NCI-H1048 (cell line): Measurements from ENCODE around the gene TUBB3.
"Not testable (repeated sequence)": the region's sequence is repeated elsewhere in the genome, so short reads cannot be mapped to it uniquely, and the experiment has no call there.

Source experiments
- DNase-seq: peaks from one replicate; lab custom pipeline; 2025; lab: John Stamatoyannopoulos, UW

Gene TUBB3

GRCh38 chr16:89918453-89919347 is 4.4 kb upstream of the TUBB3 start, which contains the start of gene MC1R:
Gene MC1R (plus strand): TSS chr16:89918862. CDS start chr16:89919259, 397 bp downstream.
- no peak for DNase-seq

GRCh38 chr16:89919535-89920406 is 3.4 kb upstream of the TUBB3 start:
- DNase-seq: no peak

DNA sequence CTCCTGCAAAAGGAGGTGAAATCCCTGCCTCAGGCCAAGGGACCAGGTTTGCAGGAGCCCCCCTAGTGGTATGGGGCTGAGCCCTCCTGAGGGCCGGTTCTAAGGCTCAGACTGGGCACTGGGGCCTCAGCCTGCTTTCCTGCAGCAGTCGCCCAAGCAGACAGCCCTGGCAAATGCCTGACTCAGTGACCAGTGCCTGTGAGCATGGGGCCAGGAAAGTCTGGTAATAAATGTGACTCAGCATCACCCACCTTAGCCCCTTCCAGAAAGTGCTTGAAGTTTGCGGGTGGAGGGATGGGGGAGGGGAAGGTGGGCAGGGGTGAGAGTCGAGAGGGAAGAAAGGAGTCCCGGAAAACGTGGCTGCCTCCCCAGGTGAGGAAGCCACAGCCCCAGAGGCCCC is 2.4 kb upstream of the TUBB3 start:
- no peak for DNase-seq

GRCh38 chr16:89921131-89921701 is 1.9 kb upstream of the TUBB3 start:
- DNase-seq: no peak

GRCh38 chr16:89921702-89922476 is 1.3 kb upstream of the TUBB3 start:
- no peak for DNase-seq

GRCh38 chr16:89922477-89922883 is 662 bp upstream of the TUBB3 start:
- no peak for DNase-seq

GRCh38 chr16:89923640-89924296 is 626 bp downstream of the TUBB3 start:
- DNase-seq: no peak

DNA sequence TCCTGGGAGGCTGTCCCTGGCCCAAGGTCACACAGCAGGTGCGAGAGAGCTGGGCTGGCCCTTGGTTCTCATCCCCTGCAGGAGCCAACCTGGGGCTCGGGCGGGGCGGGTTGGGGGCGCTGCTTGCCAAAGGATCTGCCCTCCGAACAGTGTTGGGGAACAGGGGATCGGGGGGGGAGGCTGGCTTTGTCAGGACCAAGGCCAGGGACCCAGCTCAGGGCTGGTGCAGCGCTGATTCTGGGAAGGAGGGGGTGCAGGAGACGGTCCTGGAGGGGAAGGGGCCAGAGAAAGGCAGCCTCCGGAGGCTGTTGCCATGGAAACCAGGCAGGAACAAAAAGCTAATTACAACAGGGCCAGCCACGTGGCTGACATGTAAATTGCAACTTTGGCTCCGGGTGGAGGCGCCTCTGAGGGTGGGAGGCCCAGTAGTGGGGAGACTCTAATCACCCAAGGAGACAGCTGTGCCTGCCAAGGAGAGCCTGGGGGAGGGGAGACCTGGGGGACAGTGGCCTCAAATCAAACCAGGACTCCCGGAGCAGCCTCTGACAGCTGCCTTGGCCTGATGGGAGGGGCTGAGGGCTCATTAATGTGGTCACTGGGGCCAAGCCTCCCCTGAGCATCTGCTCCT is 1.3 kb downstream of the TUBB3 start:
- DNase-seq: no peak

DNA sequence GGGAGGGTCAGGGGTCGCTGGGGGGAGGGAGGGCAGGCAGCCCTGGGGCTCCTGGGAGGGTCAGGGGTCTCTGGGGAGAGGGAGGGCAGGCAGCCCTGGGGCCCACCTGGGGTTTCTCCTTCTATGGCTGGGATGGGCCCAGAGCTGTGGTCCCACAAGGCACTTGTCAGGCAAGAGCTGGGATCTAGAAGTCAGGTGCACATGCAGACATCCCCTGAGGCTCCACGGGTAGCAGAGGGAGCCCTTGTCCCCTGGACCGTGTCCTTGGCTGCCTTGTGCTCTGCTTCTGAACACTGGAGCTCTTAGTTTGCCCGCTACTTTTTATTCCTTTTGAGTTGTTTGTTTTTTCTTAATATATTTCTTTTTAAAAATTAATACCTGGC is 1.8 kb downstream of the TUBB3 start:
- no peak for DNase-seq

DNA sequence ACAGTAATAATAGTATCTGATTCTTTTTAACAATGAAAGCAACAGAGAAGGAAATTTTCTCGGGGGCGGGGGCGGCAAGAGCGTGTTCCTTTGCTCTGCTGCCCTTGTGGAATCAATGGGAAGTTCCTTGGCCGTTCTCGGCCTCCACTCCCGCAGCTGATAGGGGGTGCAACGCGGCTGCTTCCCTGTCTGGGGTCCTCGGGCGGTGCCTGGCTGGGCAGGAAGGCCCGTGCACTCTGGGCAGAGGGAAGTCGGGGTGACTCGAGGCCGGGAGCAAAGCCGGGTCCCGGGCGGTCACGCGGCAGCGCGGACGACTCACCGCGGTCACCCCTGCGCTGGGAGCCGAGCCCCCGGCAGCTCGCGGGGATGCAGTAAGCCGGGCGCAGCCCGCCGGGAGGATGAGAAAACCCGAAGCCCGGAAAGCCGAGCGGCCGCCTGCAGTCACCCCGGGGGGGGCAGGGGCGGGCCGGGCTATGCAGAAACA is 2.5 kb downstream of the TUBB3 start:
- no peak for DNase-seq

- no peak for DNase-seq
These were observed 8.3 kb downstream of the TUBB3 start for GRCh38 chr16:89931305-89931896.

DNA sequence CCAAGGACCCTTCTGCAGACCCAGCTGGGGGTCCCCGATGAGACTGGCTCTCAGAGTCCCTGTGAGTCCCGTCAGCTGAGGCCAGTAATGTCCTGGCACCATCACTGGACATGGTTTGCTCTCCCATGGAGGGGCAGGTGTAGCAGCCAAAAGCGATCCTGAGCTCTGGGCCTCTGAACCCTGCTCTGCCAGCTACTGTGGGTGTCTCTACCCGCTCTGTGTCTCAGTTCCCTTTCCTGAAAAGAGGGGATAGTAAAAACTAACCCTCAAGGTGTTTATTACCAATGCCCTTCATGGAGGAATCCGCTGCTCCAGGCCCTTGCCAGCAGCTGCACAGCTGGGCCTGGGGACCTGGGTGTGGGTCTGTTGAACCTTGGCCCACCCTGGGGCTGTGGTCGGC is 8.8 kb downstream of the TUBB3 start:
- no peak for DNase-seq

DNA sequence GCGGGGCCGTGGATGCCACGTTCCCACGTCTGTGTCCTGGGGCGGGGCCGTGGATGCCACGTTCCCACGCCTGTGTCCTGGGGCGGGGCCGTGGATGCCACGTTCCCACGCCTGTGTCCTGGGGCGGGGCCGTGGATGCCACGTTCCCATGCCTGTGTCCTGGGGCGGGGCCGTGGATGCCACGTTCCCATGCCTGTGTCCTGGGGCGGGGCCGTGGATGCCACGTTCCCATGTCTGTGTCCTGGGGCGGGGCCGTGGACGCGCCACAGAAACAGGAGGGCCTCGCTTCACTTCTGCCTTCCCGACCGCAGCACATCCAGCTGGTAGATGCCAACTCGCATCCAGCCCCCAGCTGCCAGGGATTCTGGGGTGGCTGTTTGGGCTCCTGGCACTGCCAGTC is 10.9 kb downstream of the TUBB3 start:
- DNase-seq: not testable (repeated sequence)

DNA sequence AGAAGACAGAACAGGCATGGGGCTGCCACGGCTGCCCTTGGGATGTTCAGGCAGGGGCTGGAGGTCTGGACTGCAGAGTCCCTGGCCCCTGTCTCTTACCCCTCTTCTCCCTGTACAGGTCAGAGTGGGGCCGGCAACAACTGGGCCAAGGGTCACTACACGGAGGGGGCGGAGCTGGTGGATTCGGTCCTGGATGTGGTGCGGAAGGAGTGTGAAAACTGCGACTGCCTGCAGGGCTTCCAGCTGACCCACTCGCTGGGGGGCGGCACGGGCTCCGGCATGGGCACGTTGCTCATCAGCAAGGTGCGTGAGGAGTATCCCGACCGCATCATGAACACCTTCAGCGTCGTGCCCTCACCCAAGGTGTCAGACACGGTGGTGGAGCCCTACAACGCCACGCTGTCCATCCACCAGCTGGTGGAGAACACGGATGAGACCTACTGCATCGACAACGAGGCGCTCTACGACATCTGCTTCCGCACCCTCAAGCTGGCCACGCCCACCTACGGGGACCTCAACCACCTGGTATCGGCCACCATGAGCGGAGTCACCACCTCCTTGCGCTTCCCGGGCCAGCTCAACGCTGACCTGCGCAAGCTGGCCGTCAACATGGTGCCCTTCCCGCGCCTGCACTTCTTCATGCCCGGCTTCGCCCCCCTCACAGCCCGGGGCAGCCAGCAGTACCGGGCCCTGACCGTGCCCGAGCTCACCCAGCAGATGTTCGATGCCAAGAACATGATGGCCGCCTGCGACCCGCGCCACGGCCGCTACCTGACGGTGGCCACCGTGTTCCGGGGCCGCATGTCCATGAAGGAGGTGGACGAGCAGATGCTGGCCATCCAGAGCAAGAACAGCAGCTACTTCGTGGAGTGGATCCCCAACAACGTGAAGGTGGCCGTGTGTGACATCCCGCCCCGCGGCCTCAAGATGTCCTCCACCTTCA is 11.7 kb downstream of the TUBB3 start:
- DNase-seq: no peak

GRCh38 chr16:89935620-89936019 is 12.5 kb downstream of the TUBB3 start:
- not testable (repeated sequence) for DNase-seq

GRCh38 chr16:89936034-89936433 is 12.9 kb downstream of the TUBB3 start:
- DNase-seq: no peak

- DNase-seq: no peak
These were observed 13.4 kb downstream of the TUBB3 start for GRCh38 chr16:89936508-89936907.

DNA sequence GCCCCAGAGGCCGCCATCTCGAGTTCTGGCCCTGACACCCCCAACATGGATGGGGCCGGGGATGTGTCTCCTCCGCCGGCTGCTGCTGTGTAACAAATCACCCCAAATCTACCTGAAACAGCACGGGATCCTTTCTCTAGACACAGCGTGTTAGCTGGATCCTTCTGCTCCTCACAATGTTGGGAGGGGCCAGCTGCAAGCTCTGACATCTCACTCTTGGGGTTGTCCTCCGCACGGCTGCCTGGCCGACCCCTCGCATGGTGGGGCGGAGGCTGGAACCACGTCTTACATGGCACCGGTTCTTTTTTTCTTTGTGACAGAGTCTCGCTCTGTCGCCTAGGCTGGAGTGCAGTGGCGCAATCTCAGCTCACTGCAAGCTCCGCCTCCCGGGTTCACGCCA is 13.8 kb downstream of the TUBB3 start:
- no peak for DNase-seq
